ENCODE data around the gene PTGFRN.

The PTGFRN gene

DNA sequence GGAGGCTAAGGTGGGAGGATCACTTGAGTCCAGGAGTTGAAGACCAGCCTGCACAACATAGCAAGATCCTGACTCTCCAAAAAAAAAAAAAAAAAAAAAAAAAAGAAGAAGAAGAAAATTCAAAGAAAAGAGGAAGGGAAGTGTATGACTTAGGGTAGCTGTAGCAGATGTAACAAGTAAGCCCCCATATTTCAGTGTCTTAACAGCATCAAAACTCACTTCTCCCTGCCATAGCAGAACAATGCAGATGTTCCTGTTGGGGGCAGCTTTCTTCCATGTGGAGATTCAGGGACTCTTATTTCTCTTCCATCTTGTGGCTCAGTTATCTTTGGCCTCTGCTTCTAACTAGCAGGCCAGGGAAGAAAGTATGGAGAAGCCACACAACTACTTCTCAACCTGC, 10.2 kb upstream of the PTGFRN start:
- no peak for DNase-seq
- TF ChIP-seq, protein P1, sequence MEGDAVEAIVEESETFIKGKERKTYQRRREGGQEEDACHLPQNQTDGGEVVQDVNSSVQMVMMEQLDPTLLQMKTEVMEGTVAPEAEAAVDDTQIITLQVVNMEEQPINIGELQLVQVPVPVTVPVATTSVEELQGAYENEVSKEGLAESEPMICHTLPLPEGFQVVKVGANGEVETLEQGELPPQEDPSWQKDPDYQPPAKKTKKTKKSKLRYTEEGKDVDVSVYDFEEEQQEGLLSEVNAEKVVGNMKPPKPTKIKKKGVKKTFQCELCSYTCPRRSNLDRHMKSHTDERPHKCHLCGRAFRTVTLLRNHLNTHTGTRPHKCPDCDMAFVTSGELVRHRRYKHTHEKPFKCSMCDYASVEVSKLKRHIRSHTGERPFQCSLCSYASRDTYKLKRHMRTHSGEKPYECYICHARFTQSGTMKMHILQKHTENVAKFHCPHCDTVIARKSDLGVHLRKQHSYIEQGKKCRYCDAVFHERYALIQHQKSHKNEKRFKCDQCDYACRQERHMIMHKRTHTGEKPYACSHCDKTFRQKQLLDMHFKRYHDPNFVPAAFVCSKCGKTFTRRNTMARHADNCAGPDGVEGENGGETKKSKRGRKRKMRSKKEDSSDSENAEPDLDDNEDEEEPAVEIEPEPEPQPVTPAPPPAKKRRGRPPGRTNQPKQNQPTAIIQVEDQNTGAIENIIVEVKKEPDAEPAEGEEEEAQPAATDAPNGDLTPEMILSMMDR (IDR thresholded peaks at IDR 0.05; ENCODE audit: low read depth, low read length) = no peak
- H3K36me3 ChIP-seq = no peaks in the 10 kb centered on the region
- no peaks in the 10 kb centered on the region for H3K27me3 ChIP-seq (ENCODE audit: insufficient read depth, low read depth, severe bottlenecking)
- no peaks in the 10 kb centered on the region for H3K9me3 ChIP-seq (ENCODE audit: severe bottlenecking)
- no peak overlapping the region for H3K27ac ChIP-seq
- no peak overlapping the region for H3K4me3 ChIP-seq (ENCODE audit: low read depth, low read length)

DNA sequence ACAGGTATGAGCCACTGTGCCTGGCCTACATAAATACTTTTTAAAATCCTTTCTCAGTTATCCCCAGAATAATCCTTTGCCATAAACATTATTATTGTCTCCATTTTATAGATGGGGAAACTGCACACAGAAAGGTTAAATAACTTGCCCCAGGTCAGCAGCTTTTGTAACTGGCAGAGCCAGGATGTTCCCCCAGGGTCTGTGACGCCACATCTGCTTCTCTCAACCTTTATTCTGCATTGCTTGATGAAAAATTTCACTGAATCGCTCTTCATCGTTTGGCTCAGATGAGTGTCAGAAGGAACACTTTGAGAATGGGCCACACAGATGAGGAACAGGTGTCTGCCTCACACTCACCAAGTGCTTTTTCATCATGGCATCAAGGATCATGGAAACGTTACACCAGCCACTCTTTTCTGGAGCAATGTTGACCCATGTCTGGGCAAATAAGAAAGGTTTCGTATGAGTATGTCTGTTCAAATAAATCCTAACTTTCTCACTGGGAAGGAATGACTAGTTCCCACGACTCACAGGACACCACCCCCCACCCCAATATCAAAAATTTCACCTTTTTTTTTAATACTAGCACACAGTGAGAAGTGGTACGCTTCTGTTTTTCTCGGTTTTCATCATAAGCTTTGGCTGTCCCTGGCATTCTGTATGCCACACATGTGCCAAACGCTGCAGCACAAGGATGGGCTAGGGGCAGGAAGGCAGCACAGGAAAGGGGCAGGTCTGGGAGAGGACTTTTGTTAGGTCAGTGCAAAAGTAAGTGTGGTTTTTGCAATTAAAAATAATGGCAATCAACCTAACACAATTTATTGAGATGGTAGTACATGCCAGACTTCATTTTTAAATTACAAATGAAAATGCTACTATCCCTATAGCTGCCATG, 9.0 kb upstream of the PTGFRN start:
- Histone ChIP-seq H3K27me3 (ENCODE audit: insufficient read depth, low read depth, severe bottlenecking) (no peaks in the 10 kb centered on the region), H3K9me3 (ENCODE audit: severe bottlenecking) (no peaks in the 10 kb centered on the region), H3K4me3 (ENCODE audit: low read depth, low read length) (no peak overlapping the region), H3K36me3 (no peaks in the 10 kb centered on the region), H3K27ac (no peak overlapping the region)
- DNase-seq = no peak
- TF ChIP-seq, protein P1 (IDR thresholded peaks at IDR 0.05; ENCODE audit: low read depth, low read length) = no peak

DNA sequence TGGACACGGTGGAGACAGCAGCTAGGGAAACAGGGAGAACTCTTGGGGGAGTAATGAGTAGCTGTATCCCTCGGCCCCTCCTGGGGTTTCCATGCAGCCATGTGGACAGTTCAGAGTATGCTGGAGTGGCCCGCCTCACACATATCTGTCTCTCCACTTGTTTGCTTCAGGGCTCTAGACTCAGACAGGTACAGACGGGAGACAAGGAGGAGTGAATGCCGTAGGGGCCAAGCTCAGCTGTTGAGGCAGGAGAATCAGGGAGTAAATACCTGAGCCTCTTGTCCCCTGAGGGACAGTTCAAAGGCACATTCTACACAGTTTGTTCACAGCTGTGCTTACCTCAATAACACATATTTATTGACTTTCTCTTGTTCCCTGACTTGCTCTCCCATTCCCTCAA, 7.7 kb upstream of the PTGFRN start:
- Histone ChIP-seq H3K9me3 (ENCODE audit: severe bottlenecking) (no peaks in the 10 kb centered on the region), H3K4me3 (ENCODE audit: low read depth, low read length) (no peak overlapping the region), H3K36me3 (no peaks in the 10 kb centered on the region), H3K27me3 (ENCODE audit: insufficient read depth, low read depth, severe bottlenecking) (no peaks in the 10 kb centered on the region), H3K27ac (no peak overlapping the region)
- TF ChIP-seq, protein P1 (IDR thresholded peaks at IDR 0.05; ENCODE audit: low read depth, low read length) = no peak
- DNase-seq = no peak

DNA sequence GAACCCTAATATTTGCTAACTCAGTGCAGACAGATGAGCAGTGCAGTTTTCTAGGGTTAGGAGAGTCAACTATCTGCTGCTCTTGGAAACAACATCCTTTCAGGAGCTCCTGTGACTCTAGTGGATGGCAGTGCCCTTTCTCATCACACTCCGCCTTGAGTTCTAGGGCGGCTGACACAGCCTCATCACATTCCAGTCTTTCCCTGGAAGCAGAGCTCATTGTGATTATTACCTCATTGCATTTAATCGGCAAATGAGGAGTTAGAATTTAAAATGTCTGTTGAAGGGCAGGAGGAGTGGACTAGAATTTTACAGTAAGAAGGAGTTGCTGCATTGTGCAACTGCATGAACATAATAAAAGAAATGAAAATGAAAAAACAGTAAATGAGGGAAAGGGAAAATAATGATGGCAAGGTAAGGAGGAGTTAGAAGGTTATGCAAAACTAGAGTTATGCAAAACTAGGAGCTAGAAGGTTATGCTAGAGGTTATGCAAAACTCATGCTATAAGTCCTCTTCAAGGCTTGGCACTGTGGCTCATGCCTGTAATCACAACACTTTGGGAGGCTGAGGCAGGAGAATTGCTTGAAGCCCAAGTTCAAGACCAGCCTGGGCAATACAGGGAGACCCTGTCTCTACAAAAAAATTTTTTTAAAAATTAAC, 6.9 kb upstream of the PTGFRN start:
- H3K9me3 ChIP-seq (ENCODE audit: severe bottlenecking) = no peaks in the 10 kb centered on the region
- no peaks in the 10 kb centered on the region for H3K36me3 ChIP-seq
- H3K27me3 ChIP-seq (ENCODE audit: insufficient read depth, low read depth, severe bottlenecking) = no peaks in the 10 kb centered on the region
- no peak overlapping the region for H3K4me3 ChIP-seq (ENCODE audit: low read depth, low read length)
- H3K27ac ChIP-seq = no peak overlapping the region
- TF ChIP-seq, protein P1 (IDR thresholded peaks at IDR 0.05; ENCODE audit: low read depth, low read length) = no peak
- DNase-seq = no peak

DNA sequence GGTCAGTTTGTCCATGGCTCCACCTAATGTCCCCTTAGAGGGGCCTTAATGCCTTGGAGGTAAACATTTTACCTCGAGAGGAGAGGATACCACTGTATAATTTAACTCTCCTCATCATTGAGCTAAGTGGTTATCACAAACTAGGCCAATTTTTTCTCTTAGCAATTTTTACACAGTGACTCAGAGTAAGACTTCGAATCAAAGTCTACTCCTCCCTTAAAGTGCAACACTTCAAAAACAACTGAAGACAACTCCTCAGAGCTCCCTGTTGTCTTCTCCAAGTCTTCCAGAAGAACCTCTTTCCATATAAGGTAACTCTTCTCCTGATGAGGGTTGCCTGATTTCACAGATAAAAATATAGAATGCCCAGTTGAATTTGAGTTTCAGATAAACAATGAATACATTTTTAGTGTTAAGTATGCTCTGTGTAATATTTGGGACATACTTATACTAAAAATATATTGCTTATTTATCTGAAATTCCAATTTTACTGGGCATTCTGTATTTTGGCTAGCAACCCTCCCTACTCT, 4.9 kb upstream of the PTGFRN start:
- TF ChIP-seq, protein P1 (IDR thresholded peaks at IDR 0.05; ENCODE audit: low read depth, low read length) = no peak
- Histone ChIP-seq H3K36me3 (no peaks in the 10 kb centered on the region), H3K9me3 (ENCODE audit: severe bottlenecking) (no peaks in the 10 kb centered on the region)

More for the DNA sequence above, 4.9 kb upstream of the PTGFRN start:
- peaks cover 8% of the 10 kb centered on the region for H3K27me3 ChIP-seq (ENCODE audit: insufficient read depth, low read depth, severe bottlenecking)
- no peak overlapping the region for H3K27ac ChIP-seq
- H3K4me3 ChIP-seq (ENCODE audit: low read depth, low read length) = no peak overlapping the region
- DNase-seq = no peak
